HEK293T (cell line): ENCODE results near the gene ARHGEF7.

ENCODE experiments used
- BHLHE40 ChIP-seq: fragments of 450-650 bp; IDR thresholded peaks from 2 replicates; pipeline ENCODE4 v1.6.1; 2016; ENCODE audit warnings: mild to moderate bottlenecking, moderate library complexity, borderline replicate concordance
- FOXK2 ChIP-seq: fragments of 450-650 bp; IDR thresholded peaks from 2 replicates; pipeline ENCODE4 v1.6.1; 2016; ENCODE audit warnings: mild to moderate bottlenecking
- FOXM1 ChIP-seq: fragments of 450-650 bp; IDR thresholded peaks from 2 replicates; pipeline ENCODE4 v1.6.1; 2017; ENCODE audit warnings: mild to moderate bottlenecking, borderline replicate concordance
- HDGF ChIP-seq: fragments of 450-650 bp; IDR thresholded peaks from 2 replicates; pipeline ENCODE4 v1.6.1; 2017; ENCODE audit warnings: antibody characterized with exemption, borderline replicate concordance
- LEF1 ChIP-seq: fragments of 450-650 bp; IDR thresholded peaks from 2 replicates; pipeline ENCODE4 v1.6.1; 2017; ENCODE audit warnings: mild to moderate bottlenecking, borderline replicate concordance
- SP1 ChIP-seq: fragments of 450-650 bp; IDR thresholded peaks from 2 replicates; pipeline ENCODE4 v1.6.1; 2017
- SUZ12 ChIP-seq: fragments of 450-650 bp; IDR thresholded peaks from 2 replicates; pipeline ENCODE4 v1.6.1; 2016; ENCODE audit warnings: mild to moderate bottlenecking

- TF ChIP-seq SP1 (no peak), BHLHE40 (no peak), FOXM1 (no peak), HDGF (no peak), LEF1 (no peak), FOXK2 (no peak), SUZ12 (no peak)
These were observed 2.9 kb downstream of the ARHGEF7 start for GRCh38 chr13:111117961-111118360.
